Esophagus muscularis mucosa (tissue), 4 donors: ENCODE data around the gene KCNK2.

Source experiments
- CTCF ChIP-seq, 3 experiments: fragments of 200-600 bp in 2 of 3; fragments of 450-650 bp in 1 of 3; sonication (generic) in 2 of 3; IDR thresholded peaks; one replicate each; pipeline ENCODE4 v1.5.1; 2017 to 2019; ENCODE audit warnings: antibody characterized with exemption in 3 of 3, mild to moderate bottlenecking in 2 of 3, moderate library complexity in 1 of 3
- EP300 ChIP-seq: sonication (generic); formaldehyde crosslinking; IDR thresholded peaks from one replicate; pipeline ENCODE4 v1.6.1; 2017; ENCODE audit warnings: antibody characterized with exemption
- POLR2A ChIP-seq: fragments of 450-650 bp; IDR thresholded peaks from one replicate; pipeline ENCODE4 v1.6.1; 2017; ENCODE audit warnings: antibody characterized with exemption, moderate library complexity, mild to moderate bottlenecking, low read depth

GRCh38 chr1:215202868-215203267, 120.3 kb downstream of the KCNK2 start:
- no peak for TF ChIP-seq POLR2A
- no peak for TF ChIP-seq CTCF (IDR thresholded peaks at IDR 0.05)
- no peak for TF ChIP-seq EP300
